ENCODE results near the gene RAG1. TPM values are rescaled to one million over a fixed set of nuclear protein-coding genes. Genes with fewer than 3 reads are reported as not detected.

The RAG1 gene
- total RNA-seq, 1 donor from 2014 or later = 0.21 TPM

GRCh38 chr11:36620246-36620645 is 52.4 kb downstream of the RAG1 start:
- Mint-ChIP-seq H3K27me3 (ENCODE audit: low read depth) (peaks cover 17% of the 10 kb centered on the region), H3K4me3 (ENCODE audit: low read depth) (no peak overlapping the region), H3K9me3 (no peaks in the 10 kb centered on the region), H3K27ac (no peak overlapping the region), H3K36me3 (ENCODE audit: low read depth) (no peaks in the 10 kb centered on the region), H3K4me1 (ENCODE audit: low read depth) (no peaks in the 10 kb centered on the region)
- DNase-seq (ENCODE audit: low spot score) = no peak
- intact Hi-C loops (cut with micrococcal nuclease) = no loop called here

GRCh38 chr11:36622431-36623136 is 54.8 kb downstream of the RAG1 start:
- no peaks in the 10 kb centered on the region for H3K36me3 Mint-ChIP-seq (ENCODE audit: low read depth)
- no peak overlapping the region for H3K4me3 Mint-ChIP-seq (ENCODE audit: low read depth)
- H3K27ac Mint-ChIP-seq = no peak overlapping the region
- intact Hi-C loops (cut with micrococcal nuclease) = loop anchor here (1.0 kb wide), 1 partner anchor 58 kb away; no protein-coding TSS in a partner anchor
- no peak for DNase-seq (ENCODE audit: low spot score)
- no peaks in the 10 kb centered on the region for H3K9me3 Mint-ChIP-seq
- peaks cover 15% of the 10 kb centered on the region for H3K27me3 Mint-ChIP-seq (ENCODE audit: low read depth)
- H3K4me1 Mint-ChIP-seq (ENCODE audit: low read depth) = no peaks in the 10 kb centered on the region

DNA sequence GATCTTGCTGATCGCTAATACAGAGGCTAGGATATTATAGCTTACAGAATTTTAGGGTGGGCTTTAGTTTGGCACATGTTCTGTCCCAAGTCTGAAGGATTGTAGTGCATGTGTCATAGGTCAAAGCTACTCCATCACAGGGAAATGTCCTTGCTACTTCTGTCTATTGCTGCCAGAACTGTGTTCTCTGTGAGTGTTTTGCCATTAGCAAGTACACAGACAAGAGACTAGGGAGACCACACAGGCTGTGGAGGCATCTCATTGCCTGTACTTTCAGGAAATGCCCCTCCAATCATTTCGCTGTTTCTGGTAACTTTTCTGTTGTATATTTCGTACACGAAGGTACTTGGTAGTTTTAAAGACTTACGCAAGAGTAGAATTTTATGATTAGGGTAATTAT is 55.7 kb downstream of the RAG1 start:
- H3K9me3 Mint-ChIP-seq = no peaks in the 10 kb centered on the region
- H3K27me3 Mint-ChIP-seq (ENCODE audit: low read depth) = peaks cover 15% of the 10 kb centered on the region
- no peak for DNase-seq (ENCODE audit: low spot score)
- H3K4me1 Mint-ChIP-seq (ENCODE audit: low read depth) = no peaks in the 10 kb centered on the region
- no peaks in the 10 kb centered on the region for H3K36me3 Mint-ChIP-seq (ENCODE audit: low read depth)
- intact Hi-C loops (cut with micrococcal nuclease) = no loop called here
- H3K4me3 Mint-ChIP-seq (ENCODE audit: low read depth) = no peak overlapping the region
- no peak overlapping the region for H3K27ac Mint-ChIP-seq

- Mint-ChIP-seq H3K4me3 (ENCODE audit: low read depth) (no peak overlapping the region), H3K4me1 (ENCODE audit: low read depth) (peaks cover 4% of the 10 kb centered on the region)
- intact Hi-C loops (cut with micrococcal nuclease) = no loop called here
These were observed 59.2 kb downstream of the RAG1 start for GRCh38 chr11:36627006-36627405.

GRCh38 chr11:36627471-36627870 is 59.7 kb downstream of the RAG1 start:
- H3K9me3 Mint-ChIP-seq = no peaks in the 10 kb centered on the region
- H3K4me3 Mint-ChIP-seq (ENCODE audit: low read depth) = no peak overlapping the region
- no peak for DNase-seq (ENCODE audit: low spot score)
- peaks cover 4% of the 10 kb centered on the region for H3K4me1 Mint-ChIP-seq (ENCODE audit: low read depth)
- intact Hi-C loops (cut with micrococcal nuclease) = no loop called here
- no peaks in the 10 kb centered on the region for H3K36me3 Mint-ChIP-seq (ENCODE audit: low read depth)
- H3K27ac Mint-ChIP-seq = no peak overlapping the region
- H3K27me3 Mint-ChIP-seq (ENCODE audit: low read depth) = peaks cover 3% of the 10 kb centered on the region

More at GRCh38 chr11:36627006-36627405, 59.2 kb downstream of the RAG1 start:
- H3K27me3 Mint-ChIP-seq (ENCODE audit: low read depth) = peaks cover 3% of the 10 kb centered on the region
- DNase-seq (ENCODE audit: low spot score) = no peak
- no peak overlapping the region for H3K27ac Mint-ChIP-seq
- no peaks in the 10 kb centered on the region for H3K9me3 Mint-ChIP-seq
- H3K36me3 Mint-ChIP-seq (ENCODE audit: low read depth) = no peaks in the 10 kb centered on the region

GRCh38 chr11:36628141-36628540 is 60.3 kb downstream of the RAG1 start:
- intact Hi-C loops (cut with micrococcal nuclease) = no loop called here
- H3K27me3 Mint-ChIP-seq (ENCODE audit: low read depth) = no peaks in the 10 kb centered on the region
- no peaks in the 10 kb centered on the region for H3K36me3 Mint-ChIP-seq (ENCODE audit: low read depth)
- H3K4me1 Mint-ChIP-seq (ENCODE audit: low read depth) = peaks cover 4% of the 10 kb centered on the region
- DNase-seq (ENCODE audit: low spot score) = no peak
- H3K27ac Mint-ChIP-seq = no peak overlapping the region
- no peaks in the 10 kb centered on the region for H3K9me3 Mint-ChIP-seq
- H3K4me3 Mint-ChIP-seq (ENCODE audit: low read depth) = no peak overlapping the region

- H3K9me3 Mint-ChIP-seq = no peaks in the 10 kb centered on the region
- intact Hi-C loops (cut with micrococcal nuclease) = no loop called here
- H3K4me3 Mint-ChIP-seq (ENCODE audit: low read depth) = no peak overlapping the region
- no peak for DNase-seq (ENCODE audit: low spot score)
- no peaks in the 10 kb centered on the region for H3K27me3 Mint-ChIP-seq (ENCODE audit: low read depth)
- H3K4me1 Mint-ChIP-seq (ENCODE audit: low read depth) = peaks cover 4% of the 10 kb centered on the region
- H3K27ac Mint-ChIP-seq = no peak overlapping the region
- no peaks in the 10 kb centered on the region for H3K36me3 Mint-ChIP-seq (ENCODE audit: low read depth)
These were observed 61.0 kb downstream of the RAG1 start for GRCh38 chr11:36628765-36629244.

Other genes starting within 250 kb of the RAG1 start
- gene TRAF6, start 57.7 kb upstream of the RAG1 start, total RNA-seq = 9.0 and 10.2 TPM in 2 replicates
- 0.75 and 2.2 TPM in 2 replicates for gene IFTAP, start 26.5 kb downstream of the RAG1 start, total RNA-seq
- not detected in 2 replicates for gene RAG2, start 30.2 kb downstream of the RAG1 start, total RNA-seq